PC-9 (cell line): Measurements from ENCODE around the gene RHBDD1.

ENCODE experiments used
- EZH2 ChIP-seq: fragments of 200-600 bp; sonication (generic); IDR thresholded peaks from 2 replicates; pipeline ENCODE4 v1.8.0; 2017; ENCODE audit warnings: antibody characterized with exemption, low read depth
- TF ChIP-seq, protein P1 (sequence below): fragments of 200-600 bp; sonication (generic); conservative IDR thresholded peaks from 2 replicates; pipeline ENCODE4 v1.6.1; 2017; ENCODE audit warnings: mixed run types, antibody characterized with exemption, mild to moderate bottlenecking, moderate library complexity

GRCh38 chr2:226973816-226974215 lies 138.0 kb downstream of the RHBDD1 start:
- TF ChIP-seq, protein P1, sequence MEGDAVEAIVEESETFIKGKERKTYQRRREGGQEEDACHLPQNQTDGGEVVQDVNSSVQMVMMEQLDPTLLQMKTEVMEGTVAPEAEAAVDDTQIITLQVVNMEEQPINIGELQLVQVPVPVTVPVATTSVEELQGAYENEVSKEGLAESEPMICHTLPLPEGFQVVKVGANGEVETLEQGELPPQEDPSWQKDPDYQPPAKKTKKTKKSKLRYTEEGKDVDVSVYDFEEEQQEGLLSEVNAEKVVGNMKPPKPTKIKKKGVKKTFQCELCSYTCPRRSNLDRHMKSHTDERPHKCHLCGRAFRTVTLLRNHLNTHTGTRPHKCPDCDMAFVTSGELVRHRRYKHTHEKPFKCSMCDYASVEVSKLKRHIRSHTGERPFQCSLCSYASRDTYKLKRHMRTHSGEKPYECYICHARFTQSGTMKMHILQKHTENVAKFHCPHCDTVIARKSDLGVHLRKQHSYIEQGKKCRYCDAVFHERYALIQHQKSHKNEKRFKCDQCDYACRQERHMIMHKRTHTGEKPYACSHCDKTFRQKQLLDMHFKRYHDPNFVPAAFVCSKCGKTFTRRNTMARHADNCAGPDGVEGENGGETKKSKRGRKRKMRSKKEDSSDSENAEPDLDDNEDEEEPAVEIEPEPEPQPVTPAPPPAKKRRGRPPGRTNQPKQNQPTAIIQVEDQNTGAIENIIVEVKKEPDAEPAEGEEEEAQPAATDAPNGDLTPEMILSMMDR, result no peak
- no peak for TF ChIP-seq EZH2
